AG04449 (cell line): Measurements from ENCODE around the gene C17orf50.

Experiments
- CTCF ChIA-PET: fragments of 350-600 bp; formaldehyde crosslinking; extraction: SDS; loops from one replicate; lab custom pipeline; 2021; ENCODE audit warnings: antibody characterized with exemption; lab: Yijun Ruan, JAX
- POLR2A ChIA-PET: fragments of 400-600, 350-600 bp; formaldehyde crosslinking; extraction: SDS; loops from one replicate; lab custom pipeline; 2020; ENCODE audit warnings: antibody characterized with exemption, inconsistent platforms; lab: Yijun Ruan, JAX
- DNase-seq: peaks from one replicate; pipeline ENCODE4 v3.0.0-alpha.2; 2010; ENCODE audit warnings: low read depth, low spot score
- H3K4me3 ChIP-seq: 2 replicates; pipeline ENCODE4 v1.5.1; 2011; ENCODE audit warnings: low read depth, mild to moderate bottlenecking, control low read depth, low read length
- CTCF ChIP-seq: IDR thresholded peaks from one replicate; pipeline ENCODE4 v1.5.1; 2011; ENCODE audit warnings: mild to moderate bottlenecking, moderate library complexity, low read length, control low read depth, inconsistent platforms; ENCODE audit not compliant: insufficient read depth; ENCODE audit errors: missing control alignments

The C17orf50 gene

GRCh38 chr17:35726953-35727460 lies 33.7 kb upstream of the C17orf50 start:
- ChIA-PET CTCF (interaction anchor here (0.8 to 4.4 kb wide), 5 partner anchors 21 to 114 kb away, joined by 3 to 22 read pairs (median 4); no protein-coding TSS in a partner anchor), POLR2A (interaction anchor here (1.0 to 2.1 kb wide), 3 partner anchors 13 to 82 kb away, joined by 3 to 7 read pairs (median 3); partner anchors contain the start of gene TAF15)
- TF ChIP-seq CTCF, result no peak
- no peak for DNase-seq
- no peak overlapping the region for H3K4me3 ChIP-seq

DNA sequence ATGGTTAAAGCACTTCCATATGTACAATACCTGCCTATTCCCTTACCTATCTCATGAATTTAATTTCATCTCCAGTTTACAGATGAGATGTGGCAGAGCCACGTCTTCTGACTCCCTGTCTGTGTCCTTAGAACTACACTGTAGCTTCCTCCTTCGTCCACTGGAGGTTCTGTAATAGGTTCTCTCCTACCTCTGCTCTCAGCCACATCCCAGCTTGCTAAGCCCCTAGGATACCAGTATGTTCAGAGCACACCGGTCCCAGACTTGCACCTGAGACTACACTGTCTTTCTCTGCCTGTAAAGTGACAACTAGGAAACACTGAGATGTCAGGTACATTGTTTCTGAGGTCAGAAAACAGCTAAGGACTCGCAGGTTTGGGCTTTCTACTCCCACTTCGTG lies 33.1 kb upstream of the C17orf50 start:
- no peak overlapping the region for H3K4me3 ChIP-seq
- ChIA-PET CTCF (interaction anchor here (0.8 to 6.5 kb wide), 8 partner anchors 12 to 115 kb away, joined by 3 to 43 read pairs (median 6); no protein-coding TSS in a partner anchor), POLR2A (interaction anchor here (2.1 kb wide), 1 partner anchor 14 kb away, joined by 7 read pairs; no protein-coding TSS in a partner anchor)
- no peak for DNase-seq
- TF ChIP-seq CTCF, result no peak

DNA sequence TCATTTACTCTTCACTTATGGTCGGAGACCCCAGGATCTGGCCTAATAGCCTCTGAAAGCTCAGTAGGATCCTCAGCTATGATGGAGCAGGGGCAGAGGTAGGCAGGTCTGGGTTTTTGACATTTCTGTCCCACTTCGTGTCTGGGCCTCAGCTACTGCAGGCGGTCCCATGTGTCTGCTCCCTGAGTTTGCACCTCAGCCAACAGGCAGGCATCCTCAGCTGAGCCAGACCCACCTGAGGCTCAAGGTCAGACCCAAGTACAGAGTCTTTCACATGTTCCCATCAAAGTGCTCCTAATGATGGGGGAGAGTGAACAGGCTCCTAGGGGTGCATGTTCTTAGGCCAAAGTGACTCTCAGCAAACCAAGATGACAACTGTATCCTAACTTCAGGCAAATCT lies 32.1 kb upstream of the C17orf50 start:
- no peak overlapping the region for H3K4me3 ChIP-seq
- DNase-seq, result no peak
- ChIA-PET POLR2A (no interaction called here), CTCF (interaction anchor here (1.2 to 6.5 kb wide), 5 partner anchors 11 to 115 kb away, joined by 3 to 43 read pairs (median 7); no protein-coding TSS in a partner anchor)
- no peak for TF ChIP-seq CTCF

- ChIA-PET CTCF (interaction anchor here (0.9 to 6.5 kb wide), 5 partner anchors 19 to 118 kb away, joined by 3 to 43 read pairs (median 7); no protein-coding TSS in a partner anchor), POLR2A (interaction anchor here (0.5 kb wide), 1 partner anchor 84 kb away, joined by 3 read pairs; no protein-coding TSS in a partner anchor)
- no peak for DNase-seq
- H3K4me3 ChIP-seq, result no peak overlapping the region
- TF ChIP-seq CTCF, result no peak
Observed at GRCh38 chr17:35729405-35729833, 31.3 kb upstream of the C17orf50 start.

DNA sequence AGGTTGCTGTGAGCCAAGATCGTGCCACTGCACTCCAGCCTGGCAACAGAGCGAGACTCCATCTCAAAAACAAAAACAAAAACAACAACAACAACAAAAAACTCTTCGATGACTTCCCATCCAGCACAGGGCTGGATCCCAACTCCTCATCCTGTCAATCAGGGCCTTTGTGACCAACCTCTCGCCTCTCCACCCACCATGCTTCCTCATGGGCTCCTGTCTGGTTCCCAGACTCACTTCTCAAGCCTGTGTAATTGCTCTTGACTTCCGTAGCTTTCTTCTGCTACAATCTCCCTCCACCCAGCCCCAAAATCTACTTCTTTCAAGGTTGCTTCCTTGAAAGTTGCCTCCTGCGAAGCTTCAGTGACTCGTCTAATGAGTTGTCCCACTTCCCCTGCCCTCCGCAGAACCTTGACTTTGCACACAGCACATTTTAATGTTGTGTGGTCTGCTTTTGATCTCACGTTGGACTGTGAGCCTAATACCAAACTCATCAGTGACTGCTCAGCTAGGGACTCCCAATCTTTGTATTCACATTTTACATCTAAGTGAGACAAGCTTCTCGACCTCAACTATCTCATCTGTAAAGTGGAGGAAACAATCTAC lies 30.2 kb upstream of the C17orf50 start:
- POLR2A ChIA-PET, result no interaction called here
- CTCF ChIA-PET, result interaction anchor here (0.7 to 6.5 kb wide), 5 partner anchors 17 to 119 kb away, joined by 3 to 43 read pairs (median 6); no protein-coding TSS in a partner anchor

More for the DNA sequence above, 30.2 kb upstream of the C17orf50 start:
- no peak for DNase-seq
- no peak overlapping the region for H3K4me3 ChIP-seq
- no peak for TF ChIP-seq CTCF
